Measurements from ENCODE around the gene CISTR. TPM values are rescaled to one million over a fixed set of nuclear protein-coding genes. Genes with fewer than 3 reads are reported as not detected.

Gene CISTR
- total and polyA plus RNA-seq, 2 experiments from 2014 or later, result not detected

DNA sequence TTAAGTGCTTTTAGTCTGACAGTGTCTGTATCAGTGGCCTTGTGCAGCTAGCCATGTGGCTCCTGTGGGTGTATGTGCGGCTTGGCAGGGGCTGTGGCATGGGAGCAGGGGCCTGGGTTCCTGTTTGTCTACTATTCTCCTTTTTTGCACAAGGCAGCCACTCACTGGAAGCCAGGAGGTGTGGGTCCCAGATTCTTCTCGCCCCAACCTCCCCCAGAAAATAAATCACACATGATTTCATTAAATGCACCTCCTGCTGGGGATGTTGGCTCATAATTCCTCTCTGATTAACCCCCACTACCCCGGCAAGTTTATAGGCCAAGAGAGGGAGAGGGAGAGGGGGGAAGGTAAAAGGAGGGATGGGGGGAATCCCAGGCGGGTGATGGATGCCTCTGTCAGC lies 42.1 kb downstream of the CISTR start (continued):
- TF ChIP-seq, protein P1, sequence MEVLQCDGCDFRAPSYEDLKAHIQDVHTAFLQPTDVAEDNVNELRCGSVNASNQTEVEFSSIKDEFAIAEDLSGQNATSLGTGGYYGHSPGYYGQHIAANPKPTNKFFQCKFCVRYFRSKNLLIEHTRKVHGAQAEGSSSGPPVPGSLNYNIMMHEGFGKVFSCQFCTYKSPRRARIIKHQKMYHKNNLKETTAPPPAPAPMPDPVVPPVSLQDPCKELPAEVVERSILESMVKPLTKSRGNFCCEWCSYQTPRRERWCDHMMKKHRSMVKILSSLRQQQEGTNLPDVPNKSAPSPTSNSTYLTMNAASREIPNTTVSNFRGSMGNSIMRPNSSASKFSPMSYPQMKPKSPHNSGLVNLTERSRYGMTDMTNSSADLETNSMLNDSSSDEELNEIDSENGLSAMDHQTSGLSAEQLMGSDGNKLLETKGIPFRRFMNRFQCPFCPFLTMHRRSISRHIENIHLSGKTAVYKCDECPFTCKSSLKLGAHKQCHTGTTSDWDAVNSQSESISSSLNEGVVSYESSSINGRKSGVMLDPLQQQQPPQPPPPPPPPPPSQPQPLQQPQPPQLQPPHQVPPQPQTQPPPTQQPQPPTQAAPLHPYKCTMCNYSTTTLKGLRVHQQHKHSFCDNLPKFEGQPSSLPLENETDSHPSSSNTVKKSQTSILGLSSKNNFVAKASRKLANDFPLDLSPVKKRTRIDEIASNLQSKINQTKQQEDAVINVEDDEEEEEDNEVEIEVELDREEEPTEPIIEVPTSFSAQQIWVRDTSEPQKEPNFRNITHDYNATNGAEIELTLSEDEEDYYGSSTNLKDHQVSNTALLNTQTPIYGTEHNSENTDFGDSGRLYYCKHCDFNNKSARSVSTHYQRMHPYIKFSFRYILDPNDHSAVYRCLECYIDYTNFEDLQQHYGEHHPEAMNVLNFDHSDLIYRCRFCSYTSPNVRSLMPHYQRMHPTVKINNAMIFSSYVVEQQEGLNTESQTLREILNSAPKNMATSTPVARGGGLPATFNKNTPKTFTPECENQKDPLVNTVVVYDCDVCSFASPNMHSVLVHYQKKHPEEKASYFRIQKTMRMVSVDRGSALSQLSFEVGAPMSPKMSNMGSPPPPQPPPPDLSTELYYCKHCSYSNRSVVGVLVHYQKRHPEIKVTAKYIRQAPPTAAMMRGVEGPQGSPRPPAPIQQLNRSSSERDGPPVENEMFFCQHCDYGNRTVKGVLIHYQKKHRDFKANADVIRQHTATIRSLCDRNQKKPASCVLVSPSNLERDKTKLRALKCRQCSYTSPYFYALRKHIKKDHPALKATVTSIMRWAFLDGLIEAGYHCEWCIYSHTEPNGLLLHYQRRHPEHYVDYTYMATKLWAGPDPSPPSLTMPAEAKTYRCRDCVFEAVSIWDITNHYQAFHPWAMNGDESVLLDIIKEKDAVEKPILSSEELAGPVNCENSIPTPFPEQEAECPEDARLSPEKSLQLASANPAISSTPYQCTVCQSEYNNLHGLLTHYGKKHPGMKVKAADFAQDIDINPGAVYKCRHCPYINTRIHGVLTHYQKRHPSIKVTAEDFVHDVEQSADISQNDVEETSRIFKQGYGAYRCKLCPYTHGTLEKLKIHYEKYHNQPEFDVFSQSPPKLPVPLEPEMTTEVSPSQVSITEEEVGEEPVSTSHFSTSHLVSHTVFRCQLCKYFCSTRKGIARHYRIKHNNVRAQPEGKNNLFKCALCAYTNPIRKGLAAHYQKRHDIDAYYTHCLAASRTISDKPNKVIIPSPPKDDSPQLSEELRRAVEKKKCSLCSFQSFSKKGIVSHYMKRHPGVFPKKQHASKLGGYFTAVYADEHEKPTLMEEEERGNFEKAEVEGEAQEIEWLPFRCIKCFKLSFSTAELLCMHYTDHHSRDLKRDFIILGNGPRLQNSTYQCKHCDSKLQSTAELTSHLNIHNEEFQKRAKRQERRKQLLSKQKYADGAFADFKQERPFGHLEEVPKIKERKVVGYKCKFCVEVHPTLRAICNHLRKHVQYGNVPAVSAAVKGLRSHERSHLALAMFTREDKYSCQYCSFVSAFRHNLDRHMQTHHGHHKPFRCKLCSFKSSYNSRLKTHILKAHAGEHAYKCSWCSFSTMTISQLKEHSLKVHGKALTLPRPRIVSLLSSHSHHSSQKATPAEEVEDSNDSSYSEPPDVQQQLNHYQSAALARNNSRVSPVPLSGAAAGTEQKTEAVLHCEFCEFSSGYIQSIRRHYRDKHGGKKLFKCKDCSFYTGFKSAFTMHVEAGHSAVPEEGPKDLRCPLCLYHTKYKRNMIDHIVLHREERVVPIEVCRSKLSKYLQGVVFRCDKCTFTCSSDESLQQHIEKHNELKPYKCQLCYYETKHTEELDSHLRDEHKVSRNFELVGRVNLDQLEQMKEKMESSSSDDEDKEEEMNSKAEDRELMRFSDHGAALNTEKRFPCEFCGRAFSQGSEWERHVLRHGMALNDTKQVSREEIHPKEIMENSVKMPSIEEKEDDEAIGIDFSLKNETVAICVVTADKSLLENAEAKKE (CRISPR knock-in tag; IDR thresholded peaks at IDR 0.05), result no peak

DNA sequence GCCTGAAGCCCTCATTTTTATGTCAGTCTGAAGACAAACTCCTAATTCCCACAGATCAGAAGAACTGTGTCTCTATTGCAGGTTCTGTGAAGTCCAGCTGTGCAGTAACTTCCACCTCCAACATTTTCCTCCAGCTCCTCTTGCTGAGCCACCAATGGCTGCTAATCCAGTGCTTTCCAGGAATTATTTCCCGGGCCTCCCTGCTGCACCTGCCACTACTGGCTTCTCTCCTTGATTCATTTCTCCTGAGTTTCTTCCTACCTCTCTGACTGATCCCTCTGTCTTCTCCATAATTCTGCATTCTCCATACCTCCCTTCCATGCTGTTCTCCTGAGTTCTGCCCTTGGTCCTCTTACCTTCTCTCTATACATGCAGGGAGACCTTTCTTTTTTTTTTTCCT lies 45.7 kb downstream of the CISTR start:
- H2AFZ ChIP-seq, result no peak overlapping the region
- no peak overlapping the region for H3K4me3 ChIP-seq
- no peaks in the 10 kb centered on the region for H3K4me1 ChIP-seq (ENCODE audit: insufficient read depth)
- ATAC-seq (no peak), DNase-seq (ENCODE audit: low spot score) (no peak)
- no peaks in the 10 kb centered on the region for H3K79me2 ChIP-seq (replicated peaks; ENCODE audit: insufficient read depth)
- no peak overlapping the region for H3K4me2 ChIP-seq
- no peaks in the 10 kb centered on the region for H3K9me2 ChIP-seq (ENCODE audit: insufficient read depth)
- Mint-ChIP-seq H3K4me3 (no peak overlapping the region), H3K4me1 (peaks cover 3% of the 10 kb centered on the region), H3K27ac (no peak overlapping the region), H3K9me3 (no peaks in the 10 kb centered on the region), H3K27me3 (ENCODE audit: insufficient read depth, low read depth, poor library complexity) (peaks cover 17% of the 10 kb centered on the region), H3K36me3 (ENCODE audit: low read depth) (no peaks in the 10 kb centered on the region)
- no peaks in the 10 kb centered on the region for H3K36me3 ChIP-seq (ENCODE audit: insufficient read depth)
- no peaks in the 10 kb centered on the region for H3F3A ChIP-seq (replicated peaks; ENCODE audit: low read depth)
- no peak overlapping the region for H3K27ac ChIP-seq (ENCODE audit: low read depth)
- H4K20me1 ChIP-seq (replicated peaks; ENCODE audit: insufficient read depth), result no peaks in the 10 kb centered on the region
- H3K27me3 ChIP-seq (ENCODE audit: insufficient read depth), result peaks cover 38% of the 10 kb centered on the region
- no peak for TF ChIP-seq JUNB (IDR thresholded peaks at IDR 0.05; ENCODE audit: unreplicated experiment)

GRCh38 chr12:53703756-53704155 lies 48.0 kb downstream of the CISTR start:
- Mint-ChIP-seq H3K9me3 (no peaks in the 10 kb centered on the region), H3K4me3 (no peak overlapping the region), H3K36me3 (ENCODE audit: low read depth) (no peaks in the 10 kb centered on the region), H3K27me3 (ENCODE audit: insufficient read depth, low read depth, poor library complexity) (peaks cover 19% of the 10 kb centered on the region), H3K27ac (no peak overlapping the region), H3K4me1 (peaks cover 3% of the 10 kb centered on the region)
- no peaks in the 10 kb centered on the region for H3K9me2 ChIP-seq (ENCODE audit: insufficient read depth)
- DNase-seq (ENCODE audit: low spot score), result no peak
- no peak overlapping the region for H2AFZ ChIP-seq
- no peak for ATAC-seq
- no peak overlapping the region for H3K4me2 ChIP-seq
- no peak for TF ChIP-seq EZH2phosphoT487 (IDR thresholded peaks at IDR 0.05; ENCODE audit: unreplicated experiment)
- no peak for TF ChIP-seq NANOG (IDR thresholded peaks at IDR 0.05; ENCODE audit: borderline replicate concordance)
- TF ChIP-seq JUNB (IDR thresholded peaks at IDR 0.05; ENCODE audit: unreplicated experiment), result no peak
- no peaks in the 10 kb centered on the region for H3F3A ChIP-seq (replicated peaks; ENCODE audit: low read depth)
- no peaks in the 10 kb centered on the region for H3K36me3 ChIP-seq (ENCODE audit: insufficient read depth)
- no peaks in the 10 kb centered on the region for H3K79me2 ChIP-seq (replicated peaks; ENCODE audit: insufficient read depth)
- no peak overlapping the region for H3K27ac ChIP-seq (ENCODE audit: low read depth)
- peaks cover 57% of the 10 kb centered on the region for H3K27me3 ChIP-seq (ENCODE audit: insufficient read depth)
- no peaks in the 10 kb centered on the region for H3K4me1 ChIP-seq (ENCODE audit: insufficient read depth)
- no peaks in the 10 kb centered on the region for H4K20me1 ChIP-seq (replicated peaks; ENCODE audit: insufficient read depth)
- no peak overlapping the region for H3K4me3 ChIP-seq

Measured in GM23338 (cell line).